IPS-NIHi7 (cell line): Measurements from ENCODE around the gene TRAM1L1.

Experiments used
- DNase-seq: peaks from one replicate; pipeline ENCODE4 v3.0.0; 2012; ENCODE audit warnings: mixed read lengths; ENCODE audit errors: extremely low spot score

The TRAM1L1 gene

GRCh38 chr4:117084866-117085701 lies at the start of gene TRAM1L1:
Gene TRAM1L1 (minus strand): TSS chr4:117085576. CDS start chr4:117085393, 183 bp downstream.
- DNase-seq = peak; percentile 91

GRCh38 chr4:117134386-117134785 lies 49.0 kb upstream of the TRAM1L1 start:
- peak; percentile 64 for DNase-seq

GRCh38 chr4:117096886-117097285 lies 11.5 kb upstream of the TRAM1L1 start:
- peak; percentile 9 for DNase-seq

GRCh38 chr4:117096462-117096861 lies 11.1 kb upstream of the TRAM1L1 start:
- no peak for DNase-seq

- no peak for DNase-seq
Observed at GRCh38 chr4:117093571-117093970, 8.2 kb upstream of the TRAM1L1 start.

GRCh38 chr4:117077760-117078159 lies 7.6 kb downstream of the TRAM1L1 start:
- DNase-seq = no peak

GRCh38 chr4:117068120-117068519 lies 17.3 kb downstream of the TRAM1L1 start:
- no peak for DNase-seq

GRCh38 chr4:117063961-117064696 lies 21.2 kb downstream of the TRAM1L1 start:
- DNase-seq = no peak

GRCh38 chr4:117042962-117043361 lies 42.4 kb downstream of the TRAM1L1 start:
- no peak for DNase-seq
